Panc1 (cell line): ENCODE results near the gene CDH13. TPM values are rescaled to one million over a fixed set of nuclear protein-coding genes. Genes with fewer than 3 reads are reported as not detected.

Experiments
- ATAC-seq: fragments of 200-7000 bp; cut with Tn5 transposase; 2 replicates; pipeline ENCODE4 v1.9.1; 2020; ENCODE audit warnings: mild to moderate bottlenecking, moderate library complexity
- BruUV-seq: library from RNA; stranded (reverse); fragments of 400-500 nt; replicated peaks from 2 replicates; lab custom pipeline; 2021; lab: Mats Ljungman, UMichigan
- CTCF ChIA-PET: fragments of 300-600 bp; sonication (Branson Sonifier 250); formaldehyde crosslinking; loops from one replicate; lab custom pipeline; 2022; ENCODE audit warnings: antibody characterized with exemption; lab: Charles Lee
- POLR2A ChIA-PET: fragments of 300-600 bp; sonication (Branson Sonifier 250); formaldehyde crosslinking; loops from one replicate; lab custom pipeline; 2022; ENCODE audit warnings: antibody characterized with exemption; lab: Charles Lee
- DNase-seq: peaks from one replicate; pipeline ENCODE4 v3.0.0-alpha.2; 2010; ENCODE audit warnings: low read depth, low spot score
- H3K27ac ChIP-seq: 2 replicates; pipeline ENCODE4 v1.5.1; 2011; ENCODE audit warnings: mild to moderate bottlenecking, low read length, inconsistent platforms
- H3K27me3 ChIP-seq: fragments of 200-500 bp; sonication (Bioruptor generic); 2 replicates; pipeline ENCODE4 v1.6.0; 2014; ENCODE audit warnings: low read length, inconsistent platforms; ENCODE audit not compliant: control insufficient read depth, insufficient read depth
- H3K36me3 ChIP-seq: fragments of 200-500 bp; sonication (Bioruptor generic); 2 replicates; pipeline ENCODE4 v1.5.1; 2014; ENCODE audit warnings: inconsistent platforms, mild to moderate bottlenecking, low read length, moderate library complexity; ENCODE audit not compliant: control insufficient read depth, insufficient read depth
- H3K4me1 ChIP-seq: 2 replicates; pipeline ENCODE4 v1.5.1; 2011; ENCODE audit warnings: inconsistent platforms, mild to moderate bottlenecking, low read length, moderate library complexity; ENCODE audit not compliant: control insufficient read depth, insufficient read depth
- H3K4me3 ChIP-seq, 2 experiments: 2 replicates each; pipeline ENCODE4 v1.5.1; 2011 to 2012; ENCODE audit warnings: low read depth in 2 of 2, low read length in 2 of 2, mild to moderate bottlenecking in 2 of 2, inconsistent platforms in 1 of 2, moderate library complexity in 1 of 2
- H3K9me3 ChIP-seq: fragments of 200-500 bp; sonication (Bioruptor generic); 2 replicates; pipeline ENCODE4 v1.5.1; 2014; ENCODE audit warnings: low read depth, mild to moderate bottlenecking, inconsistent platforms, low read length, moderate library complexity; ENCODE audit not compliant: control insufficient read depth, insufficient read depth
- CTCF ChIP-seq: fragments of 450-650 bp; IDR thresholded peaks from 2 replicates; pipeline ENCODE4 v1.5.1; 2017; ENCODE audit warnings: mild to moderate bottlenecking
- POLR2AphosphoS5 ChIP-seq: IDR thresholded peaks from 2 replicates; pipeline ENCODE4 v1.6.1; 2012; ENCODE audit warnings: mild to moderate bottlenecking, low read depth, low read length, moderate library complexity
- REST ChIP-seq, 2 experiments: IDR thresholded peaks; 2 replicates each; pipeline ENCODE4 v1.6.1; 2011 to 2012; ENCODE audit warnings: low read depth in 2 of 2, control low read depth in 1 of 2, low read length in 1 of 2, mild to moderate bottlenecking in 1 of 2, moderate library complexity in 1 of 2; ENCODE audit not compliant: insufficient read depth in 1 of 2
- SIN3A ChIP-seq: IDR thresholded peaks from 2 replicates; pipeline ENCODE4 v1.6.1; 2012; ENCODE audit warnings: low read depth, mild to moderate bottlenecking, low read length, moderate library complexity, borderline replicate concordance; ENCODE audit not compliant: insufficient read depth
- TCF7L2 ChIP-seq: IDR thresholded peaks from 2 replicates; pipeline ENCODE4 v1.6.1; 2011; ENCODE audit warnings: mild to moderate bottlenecking, low read depth, low read length, inconsistent platforms
- in situ Hi-C: cut with HindIII; loops from 2 replicates; pipeline ENCODE4 v1.10.0; 2016; ENCODE audit warnings: low sequenced_read_pairs, low pct_unique_long_range_greater_than_20kb
- intact Hi-C: fragments of 100-400 bp; cut with micrococcal nuclease; formaldehyde crosslinking; loops from one replicate; pipeline ENCODE4 v1.10.0; 2022; ENCODE audit not compliant: unreplicated experiment
- total RNA-seq: library from RNA; stranded (reverse); gene quantifications from one replicate; pipeline ENCODE4 v1.2.1, GENCODE V29; 2021; ENCODE audit not compliant: unreplicated experiment

CDH13 gene
- total RNA-seq, 1 experiment from 2014 or later: not detected

GRCh38 chr16:82936941-82937551 is 310.3 kb downstream of the CDH13 start:
- DNase-seq: no peak
- BruUV-seq: no TSS peak
- intact Hi-C loops: no loop called here
- Histone ChIP-seq H3K4me3 (no peak overlapping the region), H3K27me3 (no peaks in the 10 kb centered on the region), H3K36me3 (no peaks in the 10 kb centered on the region), H3K9me3 (no peaks in the 10 kb centered on the region), H3K4me1 (no peaks in the 10 kb centered on the region), H3K27ac (no peak overlapping the region)
- ATAC-seq: no peak
- ChIA-PET CTCF (no interaction called here), POLR2A (no interaction called here)
- TF ChIP-seq SIN3A: no peak
- TF ChIP-seq REST (IDR thresholded peaks at IDR 0.05; ENCODE audit: insufficient read depth in 1 of 2, low read depth in 2 of 2, low read length in 1 of 2): no peak
- no peak for TF ChIP-seq POLR2AphosphoS5
- TF ChIP-seq TCF7L2: no peak
- no peak for TF ChIP-seq CTCF
- in situ Hi-C loops: no loop called here

GRCh38 chr16:82937926-82938520 is 311.3 kb downstream of the CDH13 start:
- Histone ChIP-seq H3K36me3 (no peaks in the 10 kb centered on the region), H3K9me3 (no peaks in the 10 kb centered on the region), H3K27ac (no peak overlapping the region), H3K27me3 (no peaks in the 10 kb centered on the region), H3K4me3 (no peak overlapping the region), H3K4me1 (no peaks in the 10 kb centered on the region)
- DNase-seq: no peak
- TF ChIP-seq SIN3A (no peak), POLR2AphosphoS5 (no peak), TCF7L2 (no peak), REST (IDR thresholded peaks at IDR 0.05; ENCODE audit: insufficient read depth in 1 of 2, low read depth in 2 of 2, low read length in 1 of 2) (no peak)
- in situ Hi-C loops: no loop called here
- CTCF ChIA-PET: no interaction called here
- no peak for ATAC-seq
- intact Hi-C loops: no loop called here
- BruUV-seq: no TSS peak
- POLR2A ChIA-PET: no interaction called here
